ENCODE data around the gene OR1Q1. TPM values are rescaled to one million over a fixed set of nuclear protein-coding genes. Genes with fewer than 3 reads are reported as not detected.

OR1Q1 gene
- total RNA-seq (not detected), polyA plus RNA-seq (not detected)
- long read RNA-seq, donor 1: 0 reads
- long read RNA-seq, donor 2: 0 reads
- long read RNA-seq, donor 3: 0 reads

- no peak for ATAC-seq
- Histone ChIP-seq H3K36me3 (no peaks in the 10 kb centered on the region), H3K4me3 (no peak within 1 kb of the TSS), H3K4me1 (no peaks in the 10 kb centered on the region), H3K27me3 (no peaks in the 10 kb centered on the region), H3K9me3 (peaks cover 0 to 6% (median 0%) of the 10 kb centered on the region in 12 donors), H3K27ac (no peak within 1 kb of the TSS)
- 83 to 90% (median 88%) methylated on average over 1 of the region's 1 CpG for WGBS, 4 donors
- DNase-seq: no peak
- intact Hi-C loops (cut with DNase I): no loop called here
- no peak for TF ChIP-seq CTCF (IDR thresholded peaks at IDR 0.05)
These were observed at the start of gene OR1Q1 for GRCh38 chr9:122614362-122614761. TSS of gene OR1Q1 (plus strand) at chr9:122614738. CDS start at chr9:122614738, 0 bp downstream.

GRCh38 chr9:122567901-122568300, 46.6 kb upstream of the OR1Q1 start:
- intact Hi-C loops (cut with DNase I): no loop called here
- DNase-seq (no peak), ATAC-seq (no peak)
- peaks cover 0 to 8% (median 0%) of the 10 kb centered on the region in 12 donors for H3K9me3 ChIP-seq
- no peaks in the 10 kb centered on the region for H3K4me1 ChIP-seq
- H3K36me3 ChIP-seq: no peaks in the 10 kb centered on the region
- no peak overlapping the region for H3K4me3 ChIP-seq
- H3K27me3 ChIP-seq: peaks cover 0 to 4% (median 0%) of the 10 kb centered on the region in 9 donors
- no peak overlapping the region for H3K27ac ChIP-seq
- TF ChIP-seq POLR2A (IDR thresholded peaks at IDR 0.05) (no peak), CTCF (IDR thresholded peaks at IDR 0.05) (no peak)
- 84 to 89% (median 89%) methylated on average over 4 of the region's 4 CpGs for WGBS, 4 donors

- WGBS, 4 donors: 67 to 70% (median 68%) methylated on average over 2 of the region's 2 CpGs
- DNase-seq: no peak
- intact Hi-C loops (cut with DNase I): no loop called here
- no peak for ATAC-seq
- Histone ChIP-seq H3K9me3 (peaks cover 0 to 23% (median 0%) of the 10 kb centered on the region in 12 donors), H3K36me3 (no peaks in the 10 kb centered on the region), H3K27ac (no peak overlapping the region), H3K27me3 (no peaks in the 10 kb centered on the region), H3K4me3 (no peak overlapping the region), H3K4me1 (no peaks in the 10 kb centered on the region)
- TF ChIP-seq CTCF (IDR thresholded peaks at IDR 0.05): no peak
- no peak for TF ChIP-seq POLR2A (IDR thresholded peaks at IDR 0.05)
These were observed 42.1 kb upstream of the OR1Q1 start for GRCh38 chr9:122572456-122572855.

GRCh38 chr9:122579874-122580273, 34.7 kb upstream of the OR1Q1 start:
- Histone ChIP-seq H3K27ac (no peak overlapping the region), H3K9me3 (peaks cover 0 to 18% (median 0%) of the 10 kb centered on the region in 12 donors), H3K36me3 (no peaks in the 10 kb centered on the region), H3K4me1 (no peaks in the 10 kb centered on the region), H3K4me3 (no peak overlapping the region), H3K27me3 (no peaks in the 10 kb centered on the region)
- 55 to 67% (median 66%) methylated on average over 5 of the region's 5 CpGs for WGBS, 4 donors
- TF ChIP-seq CTCF (IDR thresholded peaks at IDR 0.05) (no peak), POLR2A (IDR thresholded peaks at IDR 0.05) (no peak)
- DNase-seq (no peak), ATAC-seq (no peak)
- intact Hi-C loops (cut with DNase I): no loop called here
